DND-41 (cell line): ENCODE measurements around the gene PLEKHA7.

ENCODE experiments used
- CTCF ChIP-seq: IDR thresholded peaks from 2 replicates; pipeline ENCODE4 v1.5.1; 2012; ENCODE audit warnings: borderline replicate concordance, low read length, moderate library complexity, mild to moderate bottlenecking; ENCODE audit not compliant: poor library complexity, severe bottlenecking; ENCODE audit errors: extremely low read depth
- EZH2 ChIP-seq: IDR thresholded peaks from 3 replicates; pipeline ENCODE4 v1.6.1; 2012; ENCODE audit warnings: borderline replicate concordance, low read depth, mild to moderate bottlenecking, moderate library complexity, low read length, inconsistent platforms; ENCODE audit not compliant: severe bottlenecking

GRCh38 chr11:16921019-16921418, 93.2 kb downstream of the PLEKHA7 start:
- no peak for TF ChIP-seq CTCF
- no peak for TF ChIP-seq EZH2
